ENCODE measurements around the gene OR6C2.
"Not testable (repeated sequence)": the region's sequence is repeated elsewhere in the genome, so short reads cannot be mapped to it uniquely, and the experiment has no call there.

The OR6C2 gene

DNA sequence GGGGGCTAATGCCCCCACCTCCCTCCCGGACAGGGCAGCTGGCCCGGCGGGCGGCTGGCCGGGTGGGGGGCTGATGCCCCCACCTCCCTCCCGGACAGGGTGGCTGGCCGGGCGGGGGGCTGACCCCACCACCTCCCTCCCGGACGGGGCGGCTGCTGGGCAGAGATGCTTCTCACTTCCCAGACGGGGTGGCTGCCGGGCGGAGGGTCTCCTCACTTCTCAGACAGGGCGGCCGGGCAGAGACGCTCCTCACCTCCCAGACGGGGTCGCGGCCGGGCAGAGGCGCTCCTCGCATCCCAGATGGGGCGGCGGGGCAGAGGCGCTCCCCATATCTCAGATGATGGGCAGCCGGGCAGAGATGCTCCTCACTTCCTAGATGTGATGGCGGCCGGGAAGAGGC, 35.3 kb downstream of the OR6C2 start:
- not testable (repeated sequence) for DNase-seq

DNA sequence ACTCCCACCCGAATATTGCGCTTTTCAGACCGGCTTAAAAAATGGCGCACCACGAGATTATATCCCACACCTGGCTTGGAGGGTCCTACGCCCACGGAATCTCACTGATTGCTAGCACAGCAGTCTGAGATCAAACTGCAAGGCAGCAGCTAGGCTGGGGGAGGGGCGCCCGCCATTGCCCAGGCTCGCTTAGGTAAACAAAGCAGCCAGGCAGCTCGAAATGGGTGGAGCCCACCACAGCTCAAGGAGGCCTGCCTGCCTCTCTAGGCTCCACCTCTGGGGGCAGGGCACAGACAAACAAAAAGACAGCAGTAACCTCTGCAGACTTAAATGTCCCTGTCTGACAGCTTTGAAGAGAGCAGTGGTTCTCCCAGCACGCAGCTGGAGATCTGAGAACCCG, 40.4 kb downstream of the OR6C2 start:
- DNase-seq = not testable (repeated sequence)

DNA sequence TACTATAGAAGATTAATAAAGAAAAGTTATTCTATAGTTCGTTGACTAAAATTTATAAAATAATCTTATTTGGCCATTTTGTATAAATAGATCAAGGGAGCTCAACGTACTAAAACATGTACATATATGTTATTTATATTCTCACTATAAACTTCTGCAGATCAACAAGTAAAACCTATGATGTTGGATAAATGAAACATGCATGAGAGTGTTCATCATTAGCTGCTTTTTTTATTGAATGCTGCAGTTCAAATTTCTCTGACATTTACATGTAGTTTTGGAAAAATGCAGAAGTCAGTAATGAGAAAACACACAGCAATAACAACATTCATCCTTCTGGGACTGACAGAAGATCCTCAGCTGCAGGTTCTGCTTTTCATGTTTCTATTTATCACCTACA, 48.2 kb downstream of the OR6C2 start, which contains the start of gene OR6C68:
OR6C68 (plus strand) TSS at position 301 of the 400 bp plus-strand sequence; CDS start at position 301, 0 bp downstream.
- DNase-seq = no peak

GRCh38 chr12:55495490-55495889, 51.6 kb downstream of the OR6C2 start:
- no peak for DNase-seq

- no peak for DNase-seq
Measured at GRCh38 chr12:55499231-55499630, 55.4 kb downstream of the OR6C2 start.

DNA sequence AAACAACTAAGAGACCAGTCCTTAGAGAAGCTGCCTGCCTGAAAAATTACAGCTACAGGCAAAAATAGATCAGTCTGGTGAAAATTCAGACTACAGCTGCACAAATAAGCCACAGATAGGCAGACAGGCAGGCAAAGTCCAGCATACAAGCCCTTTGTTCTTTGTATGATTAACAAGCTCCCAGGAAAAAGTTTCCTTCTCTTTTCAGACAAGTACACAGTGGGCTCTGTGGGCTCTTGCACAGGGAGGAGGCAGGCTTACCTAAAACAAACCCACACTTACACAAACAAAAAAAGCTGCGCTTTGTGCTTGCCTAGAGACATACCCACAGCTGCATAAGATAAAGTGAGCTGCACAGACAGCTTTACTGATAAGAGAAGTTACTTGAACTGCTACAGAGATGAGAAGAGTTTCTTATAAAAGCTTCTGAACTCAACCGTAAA, 56.0 kb downstream of the OR6C2 start:
- DNase-seq = no peak

DNA sequence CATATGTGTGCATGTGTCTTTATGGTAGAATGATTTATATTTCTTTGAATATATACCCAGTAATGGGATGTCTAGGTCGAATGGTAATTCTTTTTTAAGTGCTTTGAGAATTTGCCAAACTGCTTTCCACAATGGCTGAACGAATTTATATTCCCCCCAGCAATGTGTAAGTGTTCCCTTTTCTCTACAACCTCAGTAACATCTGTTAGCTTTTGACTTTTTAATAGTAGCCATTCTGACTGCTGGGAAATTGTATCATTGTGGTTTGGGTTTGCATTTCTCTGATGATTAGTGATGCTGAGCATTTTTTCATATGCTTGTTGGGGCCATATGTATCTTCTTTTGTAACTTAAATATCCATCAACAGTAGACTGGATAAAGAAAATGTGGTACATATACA, 57.7 kb downstream of the OR6C2 start:
- no peak for DNase-seq

All from left hindlimb (tissue), 1 donor.